HG02588 (cell line): ENCODE data around the gene PDC.
"Not testable (repeated sequence)": the region's sequence is repeated elsewhere in the genome, so short reads cannot be mapped to it uniquely, and the experiment has no call there.

Experiments used
- ATAC-seq: cut with Tn5 transposase; IDR thresholded peaks from one replicate; pipeline ENCODE4 v1.9.1; 2021; ENCODE audit warnings: mild to moderate bottlenecking, moderate library complexity; ENCODE audit not compliant: unreplicated experiment

The PDC gene

GRCh38 chr1:186404454-186405051 is 56.4 kb downstream of the PDC start:
- ATAC-seq, result no peak

- no peak for ATAC-seq
Measured at GRCh38 chr1:186403632-186404031, 57.3 kb downstream of the PDC start.

GRCh38 chr1:186401446-186401845 is 59.5 kb downstream of the PDC start:
- ATAC-seq, result not testable (repeated sequence)
